Measurements from ENCODE around the gene MMEL1.

DNA sequence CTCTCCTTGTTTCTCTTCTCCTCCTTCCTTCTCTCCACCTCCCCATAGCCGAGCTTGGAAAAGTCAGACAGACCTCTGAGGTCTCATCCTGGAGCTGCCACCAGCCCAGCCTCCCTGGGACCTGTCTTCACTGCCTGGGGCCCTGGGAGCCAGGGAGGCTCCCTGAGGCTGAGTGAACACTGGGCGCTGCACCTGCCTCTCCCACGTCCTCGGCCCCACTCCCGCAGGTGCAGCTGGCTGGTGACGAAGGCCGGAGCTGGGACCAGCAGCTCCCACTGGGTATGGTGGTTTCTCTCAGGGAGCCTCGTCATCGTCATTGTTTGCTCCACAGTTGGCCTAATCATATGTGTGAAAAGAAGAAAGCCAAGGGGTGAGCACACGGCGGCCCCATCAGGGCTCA is 71.4 kb downstream of the MMEL1 start:
- TF ChIP-seq, protein P1, sequence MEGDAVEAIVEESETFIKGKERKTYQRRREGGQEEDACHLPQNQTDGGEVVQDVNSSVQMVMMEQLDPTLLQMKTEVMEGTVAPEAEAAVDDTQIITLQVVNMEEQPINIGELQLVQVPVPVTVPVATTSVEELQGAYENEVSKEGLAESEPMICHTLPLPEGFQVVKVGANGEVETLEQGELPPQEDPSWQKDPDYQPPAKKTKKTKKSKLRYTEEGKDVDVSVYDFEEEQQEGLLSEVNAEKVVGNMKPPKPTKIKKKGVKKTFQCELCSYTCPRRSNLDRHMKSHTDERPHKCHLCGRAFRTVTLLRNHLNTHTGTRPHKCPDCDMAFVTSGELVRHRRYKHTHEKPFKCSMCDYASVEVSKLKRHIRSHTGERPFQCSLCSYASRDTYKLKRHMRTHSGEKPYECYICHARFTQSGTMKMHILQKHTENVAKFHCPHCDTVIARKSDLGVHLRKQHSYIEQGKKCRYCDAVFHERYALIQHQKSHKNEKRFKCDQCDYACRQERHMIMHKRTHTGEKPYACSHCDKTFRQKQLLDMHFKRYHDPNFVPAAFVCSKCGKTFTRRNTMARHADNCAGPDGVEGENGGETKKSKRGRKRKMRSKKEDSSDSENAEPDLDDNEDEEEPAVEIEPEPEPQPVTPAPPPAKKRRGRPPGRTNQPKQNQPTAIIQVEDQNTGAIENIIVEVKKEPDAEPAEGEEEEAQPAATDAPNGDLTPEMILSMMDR (conservative IDR thresholded peaks at IDR 0.05): no peak
- no peak for TF ChIP-seq ZFX (IDR thresholded peaks at IDR 0.05)

All from C4-2B (cell line).